GM18907 (cell line): ENCODE data around the gene CYGB.
"Not testable (repeated sequence)": the region's sequence is repeated elsewhere in the genome, so short reads cannot be mapped to it uniquely, and the experiment has no call there.

ENCODE experiments used
- ATAC-seq: cut with Tn5 transposase; IDR thresholded peaks from one replicate; pipeline ENCODE4 v1.9.1; 2021; ENCODE audit warnings: mild to moderate bottlenecking, moderate library complexity; ENCODE audit not compliant: unreplicated experiment

CYGB gene

DNA sequence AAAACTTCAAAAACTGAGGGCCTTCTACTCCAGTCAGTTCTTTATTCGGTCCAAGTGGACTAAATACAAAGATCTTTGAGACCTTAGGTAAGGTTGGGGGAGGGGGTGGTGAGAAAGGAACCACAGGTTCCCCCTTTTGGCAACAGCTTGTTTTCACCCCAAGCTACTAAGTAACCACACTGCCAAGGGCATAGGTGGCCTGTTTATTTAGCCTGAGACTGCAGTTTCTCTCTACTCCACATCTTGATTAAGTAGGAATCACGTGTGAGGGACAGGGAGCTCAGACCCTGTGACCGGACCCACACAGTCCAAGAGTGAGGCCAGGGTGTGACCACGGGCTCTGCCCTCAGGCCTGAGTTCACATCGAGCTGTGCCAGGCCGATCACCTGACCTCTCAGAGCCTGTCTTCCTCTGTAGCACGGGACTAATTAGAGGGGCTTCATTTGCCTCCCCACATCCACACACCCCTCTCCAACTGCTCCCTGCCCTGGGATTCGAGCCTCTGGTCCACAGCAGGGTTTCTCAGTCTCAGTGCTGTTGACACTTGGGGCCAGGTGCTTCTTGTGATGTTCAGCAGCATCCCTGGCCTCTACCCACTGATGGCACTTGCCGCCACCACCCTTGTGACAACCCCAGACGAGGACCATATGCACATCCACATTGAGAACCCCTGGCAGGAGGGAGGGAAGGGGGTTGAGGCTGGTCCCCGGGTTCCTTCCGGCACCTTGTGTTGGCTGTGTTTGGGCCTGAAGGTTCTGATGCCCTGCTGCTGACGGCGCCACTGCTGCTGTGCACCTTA lies 30.3 kb upstream of the CYGB start:
- ATAC-seq, result no peak

DNA sequence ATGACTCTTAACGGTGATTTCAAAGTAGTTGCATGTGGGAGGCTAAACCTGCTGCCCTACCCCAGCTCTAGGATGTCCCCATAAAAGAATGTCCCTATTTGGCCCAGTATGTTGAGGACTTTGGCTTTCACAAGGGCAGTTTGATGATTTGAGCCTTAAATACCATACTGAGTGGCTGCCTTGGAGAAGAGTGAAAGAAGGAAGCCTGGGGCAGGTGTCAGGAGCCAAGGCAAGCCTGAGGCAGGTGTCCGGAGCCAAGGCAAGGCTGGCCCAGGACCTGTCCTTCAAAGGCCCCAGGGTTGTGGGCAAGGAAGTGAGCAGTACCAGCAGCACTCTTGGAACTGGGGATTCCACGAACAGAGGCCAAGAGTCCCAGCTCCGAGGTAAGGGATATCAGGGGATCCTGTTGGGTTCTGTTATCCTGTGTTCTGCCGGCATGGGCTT lies 29.5 kb upstream of the CYGB start:
- no peak for ATAC-seq

- ATAC-seq, result no peak
Measured at GRCh38 chr17:76566613-76566943, 29.1 kb upstream of the CYGB start.

- no peak for ATAC-seq
Measured at GRCh38 chr17:76565728-76566612, 28.5 kb upstream of the CYGB start.

DNA sequence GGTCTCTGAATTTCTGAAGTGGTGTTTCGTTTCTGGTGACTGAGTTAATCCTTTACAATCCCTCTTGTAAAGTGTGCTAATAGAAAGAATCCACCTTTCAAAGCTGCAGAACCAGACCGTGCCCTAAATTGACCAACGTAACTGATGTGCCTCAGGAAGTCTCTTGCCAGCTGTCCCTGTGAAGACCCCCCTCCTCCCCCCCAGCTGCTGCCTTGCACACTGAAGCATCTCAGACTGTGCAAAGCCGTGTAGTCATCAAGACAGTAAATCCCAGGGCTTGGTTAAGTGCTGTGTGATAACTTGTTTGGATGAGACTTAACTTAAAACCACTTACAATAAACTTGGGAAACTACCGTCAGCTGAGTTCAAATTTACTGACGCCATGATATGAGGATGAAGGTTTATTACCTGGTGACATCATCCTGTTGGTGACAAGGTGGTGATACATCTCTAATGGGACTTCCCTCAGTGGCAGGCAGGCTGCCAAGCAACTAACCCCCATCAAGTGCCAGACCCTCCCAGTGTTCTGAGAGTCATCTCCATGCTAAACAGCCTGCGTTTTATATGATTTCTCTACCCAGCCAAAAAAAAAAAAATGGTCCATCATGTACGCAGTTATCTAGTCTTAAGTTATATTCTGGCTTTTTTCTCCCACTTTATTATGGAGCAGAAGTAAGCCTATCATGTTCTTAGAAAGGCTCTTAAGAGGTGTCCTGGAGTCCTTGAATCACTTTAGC lies 27.6 kb upstream of the CYGB start:
- ATAC-seq, result not testable (repeated sequence)

- not testable (repeated sequence) for ATAC-seq
Measured at GRCh38 chr17:76563359-76563758, 25.9 kb upstream of the CYGB start.

GRCh38 chr17:76562734-76563148 lies 25.2 kb upstream of the CYGB start:
- ATAC-seq, result no peak

DNA sequence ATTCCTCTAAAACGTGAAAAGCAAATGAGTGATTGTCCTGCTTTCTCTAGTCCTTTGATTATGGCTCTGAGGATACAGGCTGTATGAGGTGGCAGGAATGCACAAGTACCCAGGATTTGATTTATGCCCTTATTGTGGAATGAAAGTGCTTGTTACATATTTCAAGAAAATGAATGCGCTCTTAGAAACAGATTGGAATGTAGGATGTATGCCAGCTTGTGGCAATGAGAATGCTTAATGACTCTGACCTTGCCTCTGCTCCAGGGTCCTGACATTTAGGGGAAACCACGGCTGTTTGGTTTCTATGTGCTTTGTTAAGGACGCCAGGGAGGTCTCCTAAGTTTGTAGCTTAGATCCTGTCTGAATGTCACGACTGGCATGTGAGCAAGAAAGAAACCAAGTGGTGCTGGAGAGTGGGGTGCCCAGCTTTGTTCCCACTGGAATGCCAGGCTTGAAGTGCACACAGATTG lies 24.3 kb upstream of the CYGB start:
- no peak for ATAC-seq

- no peak for ATAC-seq
Measured at GRCh38 chr17:76561332-76561731, 23.8 kb upstream of the CYGB start.

DNA sequence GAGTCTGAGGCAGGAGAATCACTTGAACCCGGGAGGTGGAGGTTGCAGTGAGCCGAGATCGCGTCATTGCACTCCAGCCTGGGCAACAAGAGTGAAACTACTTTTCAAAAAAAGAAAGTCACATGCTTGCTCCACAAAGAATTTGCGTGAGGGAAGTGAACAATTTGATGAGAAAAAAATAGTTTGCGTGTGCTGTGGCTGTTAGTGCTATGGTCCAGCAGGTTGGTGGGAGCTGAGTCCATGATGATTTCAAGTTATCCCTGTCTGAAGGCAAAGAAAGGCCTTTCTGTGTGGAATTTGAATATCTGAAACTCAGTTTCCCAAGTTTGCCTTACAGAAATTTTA lies 23.3 kb upstream of the CYGB start:
- no peak for ATAC-seq

DNA sequence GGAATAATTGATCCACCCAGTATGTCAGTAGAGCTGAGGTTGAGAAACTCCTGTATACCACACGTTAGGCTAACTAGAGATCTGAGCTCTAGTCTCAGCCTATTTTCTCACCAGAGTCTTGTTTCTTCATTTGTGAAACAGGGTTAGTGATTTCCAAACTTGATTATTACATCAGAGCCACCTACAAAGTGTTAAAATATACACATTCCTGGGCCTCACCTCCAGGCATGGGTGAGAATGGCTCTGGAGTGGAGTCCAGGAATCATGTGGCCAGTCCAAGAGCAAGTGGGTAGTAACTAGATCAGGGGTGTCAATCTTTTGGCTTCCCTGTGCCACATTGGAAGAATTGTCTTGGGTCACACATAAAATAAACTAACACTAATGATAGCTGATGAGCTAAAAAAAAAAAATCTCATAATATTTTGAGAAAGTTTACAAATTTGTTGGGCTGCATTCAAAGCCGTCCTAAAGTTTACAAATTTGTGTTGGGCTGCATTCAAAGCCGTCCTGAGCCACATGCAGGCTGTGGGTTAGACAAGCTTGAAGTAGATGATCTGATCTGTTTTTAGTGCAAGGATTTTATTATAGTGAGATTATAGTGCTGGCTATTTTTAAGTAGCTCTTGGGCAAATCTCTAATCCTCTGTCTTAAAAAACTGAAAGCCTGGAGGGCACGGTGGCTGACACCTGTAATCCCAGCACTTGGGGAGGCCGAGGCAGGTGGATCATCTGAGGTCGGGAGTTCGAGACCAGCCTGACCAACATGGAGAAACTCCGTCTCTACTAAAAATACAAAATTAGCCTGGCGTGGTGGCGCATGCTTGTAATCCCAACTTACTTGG lies 22.7 kb upstream of the CYGB start:
- no peak for ATAC-seq

- ATAC-seq, result not testable (repeated sequence)
Measured at GRCh38 chr17:76559460-76559859, 22.0 kb upstream of the CYGB start.

DNA sequence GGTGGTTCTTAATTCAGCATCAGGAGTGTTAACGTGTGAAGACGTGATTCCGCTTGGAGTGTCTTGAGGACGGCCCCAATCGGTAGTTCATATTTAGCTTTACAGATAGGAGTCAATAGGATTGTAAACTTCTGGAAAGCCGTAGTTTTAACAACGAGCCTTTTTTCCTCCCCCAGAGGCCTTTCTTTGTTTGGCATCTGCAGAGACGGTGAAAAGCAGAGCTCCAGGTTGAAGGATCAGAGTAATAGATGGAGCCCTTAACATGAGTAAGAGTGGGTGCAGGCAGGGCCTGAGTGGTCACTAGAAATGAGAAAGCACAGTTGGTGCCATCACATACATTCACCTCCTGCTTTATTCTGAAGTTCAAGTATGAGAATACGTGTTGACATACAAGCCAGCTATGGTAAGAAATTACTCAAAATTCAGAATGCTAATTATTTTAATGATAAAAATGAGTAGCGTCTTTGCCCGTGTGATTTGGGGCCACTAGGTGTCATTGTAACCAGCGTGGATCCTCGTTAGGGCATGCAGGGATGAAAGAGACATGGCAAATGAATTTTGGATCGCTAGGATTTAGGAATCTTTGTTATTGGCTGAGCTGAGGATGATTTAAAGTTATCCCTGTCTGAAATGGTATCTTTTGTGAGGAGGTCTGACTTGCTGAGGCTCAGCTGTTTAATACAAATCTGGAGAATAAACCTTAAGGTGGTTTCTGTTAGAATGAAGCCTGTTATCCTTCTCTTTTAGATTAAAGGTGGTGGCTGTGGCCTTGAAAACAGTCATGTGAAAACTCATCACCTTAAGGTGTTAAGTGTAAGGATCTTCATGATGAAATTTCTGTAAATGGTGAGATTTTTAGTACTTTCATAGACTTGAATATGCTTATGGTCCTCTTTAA lies 20.9 kb upstream of the CYGB start:
- ATAC-seq, result no peak

DNA sequence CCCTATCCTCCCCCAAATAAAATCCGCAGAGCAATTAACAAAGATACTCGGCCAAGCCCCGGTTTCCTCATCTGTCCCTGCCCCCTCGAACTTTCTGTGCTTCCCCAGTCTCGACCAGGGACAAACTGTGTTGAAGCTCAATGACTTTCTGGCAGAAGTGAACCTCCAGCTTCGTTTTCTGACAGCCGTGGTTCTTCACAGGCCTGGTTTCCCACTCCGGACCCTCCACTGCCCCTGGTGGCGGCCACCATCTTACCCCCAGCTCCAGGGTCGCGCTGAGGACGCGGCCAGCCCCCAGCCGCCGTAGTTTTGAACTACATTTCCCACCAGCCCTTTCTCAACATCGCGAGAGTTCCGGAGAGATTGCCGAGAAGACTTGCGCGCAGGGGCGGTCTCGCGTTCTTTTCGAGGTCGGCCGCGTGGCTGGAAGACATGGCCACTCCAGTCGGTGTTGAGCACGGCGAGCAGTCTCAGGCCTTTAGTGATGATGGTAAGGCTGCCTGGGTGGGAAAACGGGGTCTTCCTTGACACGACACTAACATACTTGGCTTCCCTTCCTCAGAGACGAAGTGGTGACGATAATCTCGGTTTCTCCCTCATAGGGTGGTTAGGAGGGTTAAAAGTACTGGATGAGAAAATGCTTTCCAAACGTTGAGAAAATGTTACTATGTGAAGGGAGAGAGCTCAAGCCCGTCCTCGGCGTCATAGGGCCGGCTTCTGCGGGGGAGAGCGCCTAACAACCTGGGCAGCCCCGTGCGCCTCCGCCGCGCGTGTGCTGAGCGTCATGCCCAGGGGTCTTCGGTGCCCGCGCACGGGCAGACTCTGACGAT lies 20.1 kb upstream of the CYGB start:
- ATAC-seq, result peak; percentile 87

- peak; percentile 36 for ATAC-seq
Measured at GRCh38 chr17:76556765-76557367, 19.4 kb upstream of the CYGB start.

DNA sequence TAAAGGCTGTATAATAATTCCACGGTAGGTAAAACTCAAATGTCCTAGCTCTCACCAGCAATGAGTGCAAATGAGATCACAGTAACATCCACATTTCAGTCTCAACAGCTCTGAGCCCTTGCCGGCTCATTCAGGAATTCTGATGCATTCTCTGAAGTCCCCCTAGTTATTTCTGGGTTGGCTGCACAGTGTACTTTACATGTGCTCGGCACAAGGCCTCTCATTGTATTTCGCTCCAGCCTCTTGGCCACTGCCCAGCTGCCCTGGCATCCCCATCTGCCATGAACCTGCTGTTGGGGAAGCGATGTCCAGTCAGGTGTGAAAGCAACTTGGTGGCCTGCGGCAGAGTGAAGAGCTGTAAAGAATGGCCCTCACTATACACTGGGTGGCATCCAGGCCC lies 16.6 kb upstream of the CYGB start:
- no peak for ATAC-seq

- ATAC-seq, result no peak
Measured at GRCh38 chr17:76553178-76553908, 15.8 kb upstream of the CYGB start.

DNA sequence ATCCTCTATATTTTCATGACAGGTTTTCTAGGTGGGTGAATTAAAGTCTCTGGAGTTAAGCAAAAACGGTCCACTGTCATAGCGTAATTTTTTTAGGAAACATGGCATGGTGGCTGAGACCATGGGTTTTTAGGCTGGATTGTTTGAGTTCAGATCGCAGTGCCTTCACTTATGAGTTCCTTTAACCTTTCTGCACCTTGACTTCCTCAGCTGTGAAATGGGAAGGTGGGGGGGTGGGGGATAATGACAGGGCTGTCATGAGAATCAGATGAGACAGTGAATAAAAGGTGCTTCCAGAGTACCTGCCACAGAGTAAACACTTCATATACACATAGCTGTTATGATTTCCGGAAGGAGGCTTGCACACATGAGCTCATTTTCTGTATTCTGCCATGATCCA lies 14.2 kb upstream of the CYGB start:
- ATAC-seq, result no peak
